Motor neuron (in vitro differentiated cells): ENCODE data around the gene PDGFC. TPM values are rescaled to one million over a fixed set of nuclear protein-coding genes. Genes with fewer than 3 reads are reported as not detected.

ENCODE experiments used
- ATAC-seq, 8 experiments: fragments of 200-7000 bp; cut with Tn5 transposase; replicated peaks in 6 of 8; 2 replicates each; pipeline ENCODE4 v1.8.0; 2021; ENCODE audit warnings: mild to moderate bottlenecking in 8 of 8, moderate library complexity in 8 of 8
- H3K27ac ChIP-seq, 2 donors: fragments of 250-450 bp; sonication (Bioruptor Pico); 2 replicates each; pipeline ENCODE4 v1.9.0; 2021; ENCODE audit warnings: antibody characterized with exemption in 2 of 2, mild to moderate bottlenecking in 2 of 2, moderate library complexity in 1 of 2
- H3K4me1 ChIP-seq, 2 donors: fragments of 250-450 bp; sonication (Bioruptor Pico); replicated peaks in 1 of 2; 2 replicates each; pipeline ENCODE4 v1.6.1; 2021; ENCODE audit warnings: antibody characterized with exemption in 2 of 2, mild to moderate bottlenecking in 2 of 2, moderate library complexity in 1 of 2
- H3K4me3 ChIP-seq, 5 donors: fragments of 250-450 bp; sonication (Bioruptor Pico); 2 replicates each; pipeline ENCODE4 v1.9.0; 2021; ENCODE audit warnings: antibody characterized with exemption in 5 of 5, mild to moderate bottlenecking in 5 of 5, moderate library complexity in 4 of 5
- WGBS, 10 experiments: fragments of 450-650 bp; shearing (Covaris generic); methylation state at CpG; one replicate each; pipeline ENCODE4 v1.0.0; 2022; 5-methylcytosine and 5-hydroxymethylcytosine counted together
- in situ Hi-C, 9 experiments: fragments of 400-800 bp; cut with MboI; loops; one replicate each; pipeline ENCODE4 v1.15.0; 2021; ENCODE audit warnings: low sequenced_read_pairs in 9 of 9, low pct_unique_long_range_greater_than_20kb in 2 of 9; ENCODE audit not compliant: unreplicated experiment in 9 of 9
- total RNA-seq, 8 experiments: library from RNA; unstranded; fragments of 300-600 nt; gene quantifications; 2 replicates each; pipeline versions ENCODE4 v1.2.3 to v1.2.4, GENCODE V29; 2022

PDGFC gene
- total RNA-seq, 8 experiments from 2014 or later = 5.4 to 43.0 (median 6.2) TPM

- Histone ChIP-seq H3K27ac (no peak overlapping the region), H3K4me3 (no peak overlapping the region), H3K4me1 (peaks cover 8 to 24% of the 10 kb centered on the region in 2 donors)
- 60 to 100% (median 94%) methylated on average over 1 to 4 of the region's 4 CpGs; no CpG with 5 or more reads in 2 of the 10 experiments for WGBS, 10 experiments
- in situ Hi-C loops = no loop called here
- ATAC-seq = no peak
Measured at GRCh38 chr4:156711193-156711590, 260.4 kb downstream of the PDGFC start.

Other genes starting within 250 kb of the PDGFC start
- gene GLRB, start 104.4 kb upstream of the PDGFC start, total RNA-seq = 10 to 100 TPM in 2 of 8 experiments, 1 to 10 TPM in 4, under 1 TPM in 2; 0.25 to 17.5 (median 6.5) TPM
- 100 to 1,000 TPM in 2 of 8 experiments, 10 to 100 TPM in 3, 1 to 10 TPM in 2, not detected in 1; 5.3 to 146 (median 46.0) TPM for gene GRIA2, start 248.9 kb upstream of the PDGFC start, total RNA-seq